ENCODE data around the gene SLC26A11.

DNA sequence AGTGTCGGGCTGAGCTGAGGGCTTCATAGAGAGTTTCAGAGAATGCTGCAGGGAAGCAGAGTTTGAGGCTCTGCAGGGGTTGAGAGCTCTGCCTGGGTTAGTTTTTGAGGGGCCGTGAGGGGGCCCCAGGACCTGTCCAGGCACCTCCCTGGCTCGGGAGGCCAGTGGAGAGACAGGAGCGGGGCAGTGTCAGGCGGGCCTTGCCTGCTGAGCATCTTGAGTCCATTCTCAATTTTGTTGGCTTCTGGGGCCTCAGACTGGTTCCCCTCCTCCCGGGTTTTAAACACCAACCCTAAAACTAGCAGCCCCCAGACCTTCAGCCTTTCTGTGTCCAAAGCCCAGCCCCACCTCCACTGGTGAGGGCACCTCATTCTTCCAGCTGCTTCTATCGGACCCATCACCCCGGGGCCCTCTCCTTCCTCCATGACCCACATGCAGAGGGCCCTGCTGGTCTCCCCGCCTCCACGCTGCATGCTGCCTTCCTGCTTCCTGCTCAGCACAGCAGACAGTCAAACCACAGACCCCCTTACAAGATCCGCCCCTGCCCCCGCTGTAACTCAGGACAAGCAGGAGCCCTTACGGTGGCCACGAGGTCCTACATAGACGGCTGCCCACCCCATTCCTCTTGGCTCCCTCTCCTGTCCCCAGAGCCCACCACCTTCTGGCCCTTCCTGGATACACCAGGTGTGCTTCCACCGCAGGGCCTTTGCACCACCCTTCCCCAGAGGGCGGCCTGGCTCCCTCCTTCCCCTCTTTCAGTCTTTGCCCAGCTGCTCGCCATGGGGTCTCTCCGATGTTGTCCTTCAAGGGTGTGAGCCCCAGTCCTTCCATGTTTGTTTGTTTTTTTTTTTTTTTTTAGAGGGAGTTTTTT lies 44.2 kb downstream of the SLC26A11 start:
- TF ChIP-seq YY1 (IDR thresholded peaks at IDR 0.05; ENCODE audit: insufficient read depth, insufficient read length), result no peak
- no peak for TF ChIP-seq SUZ12 (IDR thresholded peaks at IDR 0.05; ENCODE audit: extremely low read depth, insufficient read depth, insufficient read length)

All from NT2/D1 (cell line).